A549 (cell line): ENCODE data around the gene PDLIM1.

Source experiments
- CTCF ChIP-seq: fragments of >200 bp; sonication (Bioruptor Twin); formaldehyde crosslinking; IDR thresholded peaks from 3 replicates; pipeline ENCODE4 v1.5.1; 2016
- EP300 ChIP-seq, 2 experiments: fragments of >200 bp; sonication (Bioruptor Twin); formaldehyde crosslinking; IDR thresholded peaks; 2 replicates in 1 of 2; 3 replicates in 1 of 2; pipeline ENCODE4 v1.6.1; 2016 to 2017
- MYC ChIP-seq: IDR thresholded peaks from 2 replicates; pipeline ENCODE4 v1.6.1; 2012; ENCODE audit warnings: mild to moderate bottlenecking, inconsistent platforms, low read length, improper control_type of control experiment, borderline replicate concordance
- PBX3 ChIP-seq: IDR thresholded peaks from 2 replicates; pipeline ENCODE4 v1.6.1; 2012
- POLR2A ChIP-seq: IDR thresholded peaks from 2 replicates; pipeline ENCODE4 v1.6.1; 2012; ENCODE audit warnings: mild to moderate bottlenecking, low read length

GRCh38 chr10:95321554-95322301 is 30.9 kb upstream of the PDLIM1 start:
- TF ChIP-seq EP300 (IDR thresholded peaks at IDR 0.05) (no peak), MYC (no peak), CTCF (no peak), POLR2A (no peak), PBX3 (no peak)
